Measurements from ENCODE around the gene MECR.

Gene MECR, protein sequence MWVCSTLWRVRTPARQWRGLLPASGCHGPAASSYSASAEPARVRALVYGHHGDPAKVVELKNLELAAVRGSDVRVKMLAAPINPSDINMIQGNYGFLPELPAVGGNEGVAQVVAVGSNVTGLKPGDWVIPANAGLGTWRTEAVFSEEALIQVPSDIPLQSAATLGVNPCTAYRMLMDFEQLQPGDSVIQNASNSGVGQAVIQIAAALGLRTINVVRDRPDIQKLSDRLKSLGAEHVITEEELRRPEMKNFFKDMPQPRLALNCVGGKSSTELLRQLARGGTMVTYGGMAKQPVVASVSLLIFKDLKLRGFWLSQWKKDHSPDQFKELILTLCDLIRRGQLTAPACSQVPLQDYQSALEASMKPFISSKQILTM

GRCh38 chr1:29230553-29231378 lies at the start of gene MECR:
MECR (minus strand) TSS chr1:29230934; CDS start chr1:29230906, 28 bp downstream.
- peak; percentile 92 to 99 (median 96) for DNase-seq
- intact Hi-C loops (cut with DNase I), result loop anchor here (10.0 kb wide), 1 partner anchor 1544 kb away; no protein-coding TSS in a partner anchor

GRCh38 chr1:29279951-29280391 lies 49.2 kb upstream of the MECR start:
- intact Hi-C loops (cut with DNase I), result no loop called here
- peak in 1 of 10 donors; percentile 72 for DNase-seq

DNA sequence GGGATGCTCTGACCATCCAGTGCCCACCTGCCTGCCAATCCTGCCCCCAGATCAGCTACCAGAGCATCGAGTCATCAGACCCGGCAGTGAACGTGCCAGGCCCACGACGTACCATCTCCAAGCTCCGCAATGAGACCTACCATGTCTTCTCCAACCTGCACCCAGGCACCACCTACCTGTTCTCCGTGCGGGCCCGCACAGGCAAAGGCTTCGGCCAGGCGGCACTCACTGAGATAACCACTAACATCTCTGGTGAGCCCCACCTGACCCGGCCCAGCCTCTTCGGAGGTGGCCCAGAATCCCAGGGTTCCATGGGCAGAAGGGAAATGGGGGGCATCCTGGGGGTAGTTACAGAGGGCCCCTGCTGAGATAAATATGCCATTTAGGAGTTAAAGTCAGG lies 48.7 kb upstream of the MECR start:
- peak in 1 of 10 donors; percentile 72 for DNase-seq

GRCh38 chr1:29278124-29278523 lies 47.4 kb upstream of the MECR start:
- DNase-seq, result no peak
- intact Hi-C loops (cut with DNase I), result no loop called here

More for the DNA sequence above, 48.7 kb upstream of the MECR start:
- intact Hi-C loops (cut with DNase I), result no loop called here

DNA sequence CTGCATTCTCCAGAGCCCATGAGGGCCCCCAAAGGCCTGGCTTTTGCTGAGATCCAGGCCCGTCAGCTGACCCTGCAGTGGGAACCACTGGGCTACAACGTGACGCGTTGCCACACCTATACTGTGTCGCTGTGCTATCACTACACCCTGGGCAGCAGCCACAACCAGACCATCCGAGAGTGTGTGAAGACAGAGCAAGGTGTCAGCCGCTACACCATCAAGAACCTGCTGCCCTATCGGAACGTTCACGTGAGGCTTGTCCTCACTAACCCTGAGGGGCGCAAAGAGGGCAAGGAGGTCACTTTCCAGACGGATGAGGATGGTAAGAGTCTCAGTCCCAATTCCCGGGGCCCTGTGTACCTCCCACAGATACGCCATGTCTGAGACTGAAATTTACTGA lies 44.7 kb upstream of the MECR start:
- peak in 2 of 10 donors; percentile 36 to 46 for DNase-seq
- intact Hi-C loops (cut with DNase I), result no loop called here

DNA sequence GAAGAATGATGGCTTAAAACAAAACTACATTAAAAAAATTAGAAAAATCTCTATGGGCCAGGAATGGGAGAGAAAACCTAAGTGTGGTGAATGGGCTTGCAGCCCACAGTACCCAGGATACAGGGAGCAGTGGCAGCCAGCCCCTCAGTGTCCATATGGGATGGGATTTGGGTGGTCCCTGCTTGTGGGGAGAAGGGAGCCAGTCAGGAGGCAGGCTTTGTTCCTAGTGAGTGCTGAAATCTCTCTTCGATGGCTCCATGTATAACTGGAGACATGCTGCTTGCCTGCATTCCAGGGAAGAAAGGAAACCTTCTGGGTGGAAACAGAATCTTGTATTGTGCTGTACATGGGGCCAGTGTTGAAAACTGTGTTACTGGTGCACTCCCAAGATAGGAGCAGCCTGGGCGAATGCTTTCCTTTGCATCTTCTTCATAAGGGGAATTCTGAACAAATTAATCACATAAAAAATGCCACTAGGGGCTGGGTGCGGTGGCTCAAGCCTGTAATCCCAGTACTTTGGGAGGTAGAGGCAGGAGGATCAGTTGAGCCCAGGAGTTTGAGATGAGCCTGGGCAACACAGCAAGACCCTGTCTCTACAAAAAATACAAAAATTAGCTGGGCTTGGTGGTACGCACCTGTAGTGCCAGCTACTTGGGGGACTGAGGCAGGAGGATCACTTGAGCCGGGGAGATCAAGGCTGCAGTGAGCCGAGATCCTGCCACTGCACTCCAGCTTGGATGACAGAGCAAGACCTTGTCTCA lies 41.6 kb upstream of the MECR start:
- DNase-seq, result peak in 2 of 10 donors; percentile 10 to 25
- intact Hi-C loops (cut with DNase I), result no loop called here

DNA sequence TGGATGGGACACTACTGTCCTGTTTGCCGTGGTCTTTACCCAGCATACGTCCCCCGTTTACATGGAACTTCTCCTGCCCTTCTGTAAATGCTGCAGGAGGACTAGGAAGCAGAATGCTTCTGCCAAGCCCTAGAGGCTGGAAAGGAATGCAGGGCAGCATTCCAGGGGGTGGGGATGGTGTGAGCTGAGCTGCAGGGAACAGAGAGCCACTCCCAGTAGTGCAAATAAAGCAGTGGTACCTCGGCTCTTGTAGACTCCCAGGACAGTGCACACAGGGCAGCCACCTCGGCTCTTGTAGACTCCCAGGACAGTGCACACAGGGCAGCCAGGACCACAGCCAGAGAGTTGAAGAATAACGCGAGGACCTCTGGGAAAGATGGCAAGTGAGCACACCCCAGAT lies 41.0 kb upstream of the MECR start:
- DNase-seq, result peak in 3 of 10 donors; percentile 16 to 80 (median 24)
- intact Hi-C loops (cut with DNase I), result no loop called here

- intact Hi-C loops (cut with DNase I), result no loop called here
These were observed 40.3 kb upstream of the MECR start for GRCh38 chr1:29270929-29271521.

GRCh38 chr1:29269382-29269781 lies 38.6 kb upstream of the MECR start:
- peak in 4 of 10 donors; percentile 50 to 92 (median 69) for DNase-seq
- intact Hi-C loops (cut with DNase I), result no loop called here

More at GRCh38 chr1:29270929-29271521, 40.3 kb upstream of the MECR start:
- DNase-seq, result no peak

GRCh38 chr1:29267321-29268070 lies 36.8 kb upstream of the MECR start:
- intact Hi-C loops (cut with DNase I), result no loop called here
- DNase-seq, result peak in 1 of 10 donors; percentile 41

GRCh38 chr1:29266912-29267311 lies 36.2 kb upstream of the MECR start:
- DNase-seq, result no peak
- intact Hi-C loops (cut with DNase I), result no loop called here

GRCh38 chr1:29264773-29265389 lies 34.1 kb upstream of the MECR start:
- intact Hi-C loops (cut with DNase I), result no loop called here
- no peak for DNase-seq

DNA sequence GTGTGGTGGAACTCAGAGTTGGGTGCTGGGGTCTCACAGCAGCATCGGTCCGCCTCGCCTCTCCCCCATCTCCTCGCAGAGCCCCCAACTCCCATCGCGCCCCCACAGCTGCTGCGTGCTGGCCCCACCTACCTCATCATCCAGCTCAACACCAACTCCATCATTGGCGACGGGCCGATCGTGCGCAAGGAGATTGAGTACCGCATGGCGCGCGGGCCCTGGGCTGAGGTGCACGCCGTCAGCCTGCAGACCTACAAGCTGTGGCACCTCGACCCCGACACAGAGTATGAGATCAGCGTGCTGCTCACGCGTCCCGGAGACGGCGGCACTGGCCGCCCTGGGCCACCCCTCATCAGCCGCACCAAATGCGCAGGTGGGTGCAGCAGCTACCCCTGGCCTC lies 29.8 kb upstream of the MECR start:
- intact Hi-C loops (cut with DNase I), result no loop called here
- DNase-seq, result peak in 2 of 10 donors; percentile 83 to 87

DNA sequence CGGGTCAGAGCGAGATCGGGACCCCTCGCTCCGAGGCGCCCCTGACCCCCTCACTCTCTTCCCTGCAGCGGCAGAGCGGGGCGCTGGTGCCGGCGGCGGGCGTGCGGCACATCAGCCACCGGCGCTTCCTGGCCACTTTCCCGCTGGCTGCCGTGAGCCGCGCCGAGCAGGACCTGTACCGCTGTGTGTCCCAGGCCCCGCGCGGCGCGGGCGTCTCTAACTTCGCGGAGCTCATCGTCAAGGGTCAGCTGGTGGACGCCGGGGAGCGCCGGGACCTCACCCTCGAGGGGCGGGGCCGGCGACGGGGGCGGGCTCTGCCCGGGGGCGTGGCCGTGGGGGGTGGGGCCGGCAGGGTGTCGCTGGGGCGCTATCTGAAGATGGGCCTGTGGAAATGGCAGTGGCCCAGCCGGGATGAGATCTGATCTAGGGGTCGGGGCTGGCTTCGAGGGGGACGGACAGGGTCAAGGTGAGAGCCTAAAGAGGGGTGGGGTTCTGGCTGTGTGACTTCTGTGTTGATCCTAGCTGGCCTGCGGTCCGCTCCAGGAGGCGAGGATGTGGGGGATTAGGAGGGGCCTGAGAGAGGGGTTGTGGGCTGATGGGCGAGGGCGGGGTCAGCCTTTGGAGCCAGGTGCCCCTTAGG lies 29.2 kb upstream of the MECR start:
- DNase-seq, result peak in 7 of 10 donors; percentile 35 to 91 (median 65)
- intact Hi-C loops (cut with DNase I), result no loop called here

- intact Hi-C loops (cut with DNase I), result no loop called here
- DNase-seq, result peak in 1 of 10 donors; percentile 72
These were observed 28.5 kb upstream of the MECR start for GRCh38 chr1:29258976-29259801.

DNA sequence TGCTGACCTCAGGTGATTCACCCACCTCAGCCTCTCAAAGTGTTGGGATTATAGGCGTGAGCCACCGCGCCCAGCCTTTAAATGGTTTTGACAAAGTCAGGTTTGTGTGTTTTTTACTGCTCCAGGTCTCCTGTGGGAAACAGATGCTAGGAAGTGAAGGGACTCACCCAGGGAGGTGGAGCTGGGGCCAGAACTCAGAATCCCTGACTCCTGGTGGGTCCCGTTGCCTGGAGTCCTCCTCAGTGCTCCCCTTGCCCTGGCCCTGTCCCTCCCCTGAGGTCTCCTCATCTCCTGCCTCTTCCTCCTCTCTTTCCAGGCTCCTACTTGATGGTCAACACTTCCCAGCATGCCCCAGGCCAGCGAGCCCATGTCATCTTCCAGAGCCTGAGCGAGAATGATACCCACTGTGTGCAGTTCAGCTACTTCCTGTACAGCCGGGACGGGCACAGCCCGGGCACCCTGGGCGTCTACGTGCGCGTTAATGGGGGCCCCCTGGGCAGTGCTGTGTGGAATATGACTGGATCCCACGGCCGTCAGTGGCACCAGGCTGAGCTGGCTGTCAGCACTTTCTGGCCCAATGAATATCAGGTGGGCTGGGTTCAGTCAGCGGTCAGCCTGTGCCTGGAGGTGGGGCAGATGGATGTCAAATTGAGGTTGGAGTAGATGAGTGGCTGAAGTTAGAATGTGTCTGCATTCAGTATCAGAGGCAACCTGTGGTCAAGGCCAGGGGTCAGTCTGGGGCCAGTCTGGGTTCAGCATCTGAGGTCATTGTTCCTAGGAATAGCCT lies 27.6 kb upstream of the MECR start:
- intact Hi-C loops (cut with DNase I), result no loop called here
- DNase-seq, result peak in 2 of 10 donors; percentile 67 to 70

Data from posterior cingulate gyrus (tissue), 11 donors.